Measurements from ENCODE around the gene LST1.
"Not testable (repeated sequence)": the region's sequence is repeated elsewhere in the genome, so short reads cannot be mapped to it uniquely, and the experiment has no call there.

LST1 gene

DNA sequence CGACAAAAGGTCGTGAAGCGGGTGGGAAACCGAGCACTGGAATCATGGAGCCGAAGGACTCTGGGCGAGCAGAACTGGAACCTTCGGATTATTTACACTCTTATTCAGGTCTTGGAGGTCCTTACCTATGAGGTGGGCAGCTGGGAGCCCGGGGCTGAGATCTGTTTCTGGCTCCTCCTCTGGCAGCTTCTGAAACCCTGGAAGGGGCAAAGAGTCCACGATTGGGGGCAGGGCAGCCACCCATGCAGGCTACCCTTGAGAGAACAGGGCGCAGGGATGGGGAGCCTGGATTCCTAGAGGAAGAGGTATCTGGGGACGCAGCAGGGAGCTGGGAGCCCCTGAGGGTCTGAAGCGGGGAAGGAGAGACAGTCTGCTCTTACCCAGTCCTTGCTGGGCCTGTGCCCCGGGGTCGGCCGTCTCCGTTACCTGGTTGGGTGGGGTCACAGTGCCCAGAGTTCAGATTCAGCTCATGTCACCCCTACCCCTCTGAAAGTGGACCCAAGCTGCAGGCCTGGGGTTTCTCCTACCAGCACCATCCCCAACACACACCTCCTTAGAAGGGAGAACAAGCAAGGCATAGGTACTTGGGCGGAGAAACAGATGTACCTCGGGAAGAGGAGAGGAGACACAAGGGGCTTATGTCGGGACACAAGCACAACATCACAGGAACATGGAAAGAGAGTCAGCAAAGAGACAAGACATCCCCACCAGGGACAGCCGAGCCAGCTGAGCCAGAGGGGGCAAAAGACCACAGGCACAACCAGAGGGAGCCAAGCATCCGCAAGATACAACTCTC lies 4.4 kb upstream of the LST1 start:
- DNase-seq = no peak

DNA sequence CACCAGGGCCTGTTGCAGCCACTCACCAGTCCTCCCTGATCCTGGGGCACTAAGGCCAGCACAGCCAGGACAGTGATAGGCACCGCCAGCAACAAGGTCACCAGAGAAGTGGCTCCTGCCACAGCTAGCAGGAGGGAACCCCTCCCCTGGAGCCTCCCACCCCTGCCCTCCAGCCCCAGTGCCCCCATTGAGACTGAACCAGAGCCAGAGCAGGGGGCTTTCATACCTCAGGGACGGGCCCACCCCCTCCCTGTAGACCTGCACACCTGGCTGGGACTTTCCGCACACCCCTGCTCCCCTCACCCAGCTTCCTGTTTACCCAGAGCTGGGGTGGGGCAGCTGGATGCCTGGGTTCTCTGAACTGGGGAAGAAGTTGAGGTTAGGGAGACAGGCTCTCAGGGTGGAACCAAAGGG lies 3.8 kb upstream of the LST1 start, which contains the start of gene LTB:
TSS of gene LTB (minus strand) at position 195 of the 414 bp plus-strand sequence. CDS start at position 188, 7 bp downstream.
- DNase-seq = peak; percentile 83

DNA sequence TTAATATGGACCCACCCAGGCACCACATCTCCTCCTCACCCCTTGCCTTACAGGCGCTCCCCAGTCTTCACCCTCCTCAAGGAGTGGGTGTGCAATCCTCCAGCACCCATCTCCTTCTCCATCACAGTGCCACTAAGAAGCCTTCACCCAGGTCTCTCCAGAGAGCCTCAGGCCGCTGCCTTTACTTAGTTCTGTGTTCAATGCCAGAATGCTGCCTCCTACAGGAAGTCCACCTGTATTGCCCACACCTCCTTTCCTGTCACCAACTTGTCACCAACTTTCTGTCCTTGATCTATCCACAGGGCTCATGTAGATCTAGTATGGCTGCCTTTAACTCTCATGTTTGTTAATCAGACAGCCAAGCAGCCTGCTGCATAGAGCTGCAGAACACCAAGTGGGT lies 586 bp upstream of the LST1 start:
- DNase-seq = peak; percentile 52

DNA sequence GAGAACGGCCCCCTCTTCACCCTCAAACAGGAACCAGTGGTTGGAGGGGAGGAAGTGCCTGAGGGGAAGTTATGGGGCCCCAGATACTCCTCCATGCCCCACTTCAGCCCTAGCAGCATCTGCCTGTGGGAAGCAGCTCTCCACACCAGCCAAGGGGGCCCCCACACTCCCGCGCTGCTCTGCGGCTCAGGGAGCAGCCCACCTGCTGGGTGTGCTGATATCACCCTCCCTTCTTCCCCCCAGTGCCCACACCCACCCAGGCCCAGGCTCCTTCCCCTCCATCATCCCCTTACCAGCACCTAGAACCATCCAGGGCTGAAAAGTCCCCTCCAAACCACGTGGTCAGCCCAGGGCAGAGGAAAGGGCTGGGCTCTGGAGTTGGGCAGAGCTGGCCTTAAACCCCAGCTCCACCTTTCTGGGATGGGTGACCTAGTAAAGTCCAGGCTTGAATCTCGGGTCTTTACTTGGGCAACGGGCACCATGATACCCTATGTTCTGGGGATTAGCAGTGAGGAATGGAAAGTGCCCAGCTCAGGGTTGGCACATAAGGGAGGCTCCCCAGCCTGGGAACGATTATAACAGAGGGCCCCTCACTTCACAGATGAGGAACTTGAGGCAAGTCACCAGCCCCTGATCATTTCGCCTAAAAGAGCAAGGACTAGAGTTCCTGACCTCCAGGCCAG lies 663 bp downstream of the LST1 start:
- peak; percentile 53 for DNase-seq

DNA sequence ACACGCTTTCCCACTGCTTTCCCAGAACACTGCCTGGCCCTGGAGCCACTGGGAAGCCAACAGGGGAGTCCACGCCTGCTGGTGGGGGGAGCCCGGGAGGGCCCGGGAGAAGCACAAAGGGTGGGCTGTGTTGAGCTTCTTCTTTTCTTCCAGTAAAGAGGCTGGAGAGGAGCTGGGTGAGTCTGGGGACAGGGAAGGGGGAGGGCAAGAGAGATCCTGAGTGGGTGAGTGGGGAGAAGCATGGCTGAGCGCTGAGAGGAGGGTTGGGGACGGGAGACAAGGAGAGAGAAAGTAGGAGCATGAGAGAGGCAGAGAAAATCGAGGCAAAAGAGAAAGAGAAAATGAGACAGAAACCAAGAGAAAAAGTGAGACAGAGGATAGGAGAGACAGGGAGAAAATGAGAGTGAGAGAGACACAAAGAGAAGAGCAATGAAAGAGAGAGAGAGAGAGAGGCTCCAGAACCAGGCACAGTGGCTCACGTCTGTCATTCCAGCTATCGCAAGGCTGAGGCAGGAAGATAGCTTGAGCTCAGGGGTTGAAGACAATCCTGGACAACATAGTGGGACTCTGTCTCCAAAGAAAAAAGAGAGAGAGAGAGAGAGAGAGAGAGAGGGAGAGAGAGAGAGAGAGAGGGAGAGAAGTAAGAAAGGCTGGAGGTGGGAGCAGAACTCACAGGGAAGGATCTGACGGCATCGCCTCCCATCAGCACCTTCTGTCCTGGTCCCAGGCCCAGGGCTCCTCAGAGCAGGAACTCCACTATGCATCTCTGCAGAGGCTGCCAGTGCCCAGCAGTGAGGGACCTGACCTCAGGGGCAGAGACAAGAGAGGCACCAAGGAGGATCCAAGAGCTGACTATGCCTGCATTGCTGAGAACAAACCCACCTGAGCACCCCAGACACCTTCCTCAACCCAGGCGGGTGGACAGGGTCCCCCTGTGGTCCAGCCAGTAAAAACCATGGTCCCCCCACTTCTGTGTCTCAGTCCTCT lies 2.0 kb downstream of the LST1 start:
- DNase-seq = no peak

DNA sequence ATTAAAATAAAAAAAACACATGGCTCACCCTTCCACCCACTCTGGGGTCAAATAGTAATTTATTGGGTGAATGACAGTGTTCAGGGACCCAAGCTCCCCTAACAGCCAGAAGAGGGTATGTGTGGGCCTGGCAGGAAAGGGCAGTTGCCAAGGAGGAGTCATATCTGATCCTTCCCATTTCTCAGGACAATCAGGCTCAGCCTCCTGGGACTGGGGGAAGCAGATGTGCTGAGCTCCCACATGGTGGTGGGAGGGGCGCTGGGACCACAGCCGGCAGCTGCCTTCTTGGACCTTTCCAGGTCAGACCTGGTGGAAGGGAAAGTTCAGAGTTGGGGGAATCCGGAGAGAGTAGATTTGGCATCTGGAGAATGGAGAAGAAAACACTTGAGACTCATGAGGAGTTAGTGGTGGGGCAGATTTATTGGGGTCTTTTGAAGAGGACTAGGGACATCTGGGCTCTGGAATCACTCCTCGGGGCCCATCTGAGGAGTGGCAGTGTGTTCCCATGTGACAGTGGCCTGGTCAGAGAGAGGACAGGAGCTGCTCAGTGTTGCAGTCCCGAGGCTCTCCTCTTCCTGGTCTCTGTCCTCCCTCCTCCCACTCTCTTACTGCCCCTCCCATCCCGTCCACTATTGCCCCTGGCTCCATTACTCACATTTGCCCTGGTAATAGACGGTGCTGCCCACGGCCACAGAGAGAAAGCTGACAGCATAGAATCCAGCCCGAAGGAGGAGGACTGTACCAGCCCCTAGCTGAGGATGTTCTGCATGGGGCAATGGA lies 3.0 kb downstream of the LST1 start:
- no peak for DNase-seq

DNA sequence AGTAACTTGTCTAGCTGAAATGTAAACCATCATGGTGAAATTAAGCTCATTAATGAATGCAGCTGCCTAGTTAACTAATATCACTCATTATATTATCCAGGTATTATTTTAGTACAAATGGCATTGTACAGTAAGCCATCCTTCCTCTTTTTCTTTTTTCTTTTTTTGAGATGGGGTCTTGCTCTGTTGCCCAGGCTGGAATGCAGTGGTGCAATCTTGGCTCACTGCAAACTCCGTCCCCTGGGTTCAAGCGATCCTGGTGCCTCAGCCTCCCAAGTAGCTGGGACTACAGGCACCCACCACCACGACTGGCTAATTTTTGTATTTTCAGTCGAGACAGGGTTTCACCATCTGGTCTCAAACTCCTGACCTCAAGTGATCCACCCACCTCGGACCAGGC lies 4.6 kb downstream of the LST1 start:
- not testable (repeated sequence) for DNase-seq

DNA sequence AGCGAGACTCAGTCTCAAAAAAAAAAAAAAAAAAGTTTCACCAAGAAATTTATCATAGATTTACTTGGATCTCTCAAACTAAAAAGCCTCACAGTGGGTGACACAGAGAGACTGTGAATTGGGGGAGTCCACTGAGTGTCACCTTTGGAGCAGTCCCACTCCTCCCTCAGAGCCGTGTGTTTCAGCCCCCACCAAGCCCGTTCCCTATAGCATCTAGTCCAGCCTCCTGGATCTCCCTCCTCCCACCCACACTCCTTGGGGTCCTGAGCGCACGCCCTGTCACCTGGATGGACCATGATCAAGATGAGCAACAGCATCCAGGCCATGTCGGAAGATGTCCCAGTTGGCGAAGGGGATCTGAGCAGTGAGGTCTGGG lies 6.3 kb downstream of the LST1 start:
- no peak for DNase-seq

DNA sequence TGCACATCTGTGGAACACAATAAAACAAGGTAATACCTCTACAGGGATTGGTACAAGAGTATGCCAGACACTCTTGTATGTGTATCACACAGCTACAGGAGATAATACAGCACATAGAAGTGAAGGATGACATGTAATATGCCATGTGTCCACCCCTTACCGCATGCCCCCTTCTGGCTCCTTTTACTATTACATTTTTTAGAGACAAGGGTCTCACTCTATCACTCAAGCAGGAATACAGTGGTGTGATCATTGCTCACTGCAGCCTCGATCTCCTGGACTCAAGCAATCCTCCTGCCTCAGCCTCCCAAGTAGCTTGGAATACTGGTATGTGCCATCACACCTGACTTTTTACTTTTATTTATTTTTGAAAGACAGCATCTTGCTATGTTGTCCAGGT lies 10.9 kb downstream of the LST1 start:
- DNase-seq = peak; percentile 47

DNA sequence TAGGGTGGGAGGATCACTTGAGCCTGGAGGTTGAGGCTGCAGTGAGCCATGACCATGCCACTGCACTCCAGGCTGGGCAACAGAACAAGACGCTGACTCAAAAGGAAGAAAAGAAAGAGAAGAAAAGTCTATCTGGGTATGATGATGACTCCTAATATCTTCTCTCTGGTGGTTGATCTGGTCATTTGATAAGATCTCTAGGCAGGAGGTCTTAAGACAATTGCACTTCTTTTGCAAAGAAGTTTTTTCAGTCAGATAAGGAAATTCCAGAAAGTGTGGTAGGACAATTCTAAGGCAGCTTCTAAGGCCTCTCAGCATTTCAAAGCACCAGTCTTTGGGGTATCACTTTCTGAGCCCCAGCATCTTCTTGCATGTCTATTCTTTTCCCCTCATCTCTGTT lies 21.2 kb downstream of the LST1 start:
- DNase-seq = no peak

DNA sequence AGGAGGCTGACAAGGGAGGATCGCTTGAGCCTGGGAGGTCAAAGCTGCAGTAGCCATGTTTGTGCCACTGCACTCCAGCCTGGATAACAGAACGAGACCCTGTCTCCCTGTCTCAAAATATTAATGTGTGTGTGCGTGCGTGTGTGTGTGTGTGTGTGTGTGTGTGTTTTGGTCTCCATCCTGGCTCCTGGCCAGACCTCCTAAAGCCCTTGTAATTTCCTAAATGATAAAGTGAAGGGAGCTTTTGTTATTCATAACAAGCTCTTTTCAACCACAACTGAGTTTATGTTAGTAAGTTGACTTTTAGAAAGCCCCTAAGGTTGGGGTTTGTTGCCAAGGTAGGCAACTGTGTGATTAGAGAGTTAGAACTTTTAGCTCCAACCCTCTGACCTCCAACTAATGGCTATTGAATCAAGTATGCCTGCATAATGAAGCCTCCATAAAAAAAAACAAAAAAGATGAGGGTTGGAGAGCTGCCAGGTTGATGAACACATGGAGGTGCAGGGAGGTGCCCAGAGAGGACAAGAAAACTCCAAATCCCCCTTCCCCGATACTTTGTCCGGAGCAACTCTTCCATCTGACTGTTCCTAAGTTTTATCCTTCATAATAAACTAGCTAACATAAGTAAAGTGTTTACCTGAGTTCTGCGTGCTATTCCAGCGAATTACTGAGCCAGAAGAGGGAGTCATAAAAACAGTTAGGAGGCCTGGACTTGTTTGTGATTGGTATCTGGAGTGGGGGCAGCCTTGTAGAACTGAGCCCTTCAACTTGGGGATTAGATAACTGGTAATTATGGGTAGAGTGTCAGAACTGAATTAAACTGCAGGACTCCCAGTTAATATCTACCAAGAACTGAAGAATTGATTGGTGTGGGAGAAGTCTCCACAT lies 23.7 kb downstream of the LST1 start:
- DNase-seq = no peak

DNA sequence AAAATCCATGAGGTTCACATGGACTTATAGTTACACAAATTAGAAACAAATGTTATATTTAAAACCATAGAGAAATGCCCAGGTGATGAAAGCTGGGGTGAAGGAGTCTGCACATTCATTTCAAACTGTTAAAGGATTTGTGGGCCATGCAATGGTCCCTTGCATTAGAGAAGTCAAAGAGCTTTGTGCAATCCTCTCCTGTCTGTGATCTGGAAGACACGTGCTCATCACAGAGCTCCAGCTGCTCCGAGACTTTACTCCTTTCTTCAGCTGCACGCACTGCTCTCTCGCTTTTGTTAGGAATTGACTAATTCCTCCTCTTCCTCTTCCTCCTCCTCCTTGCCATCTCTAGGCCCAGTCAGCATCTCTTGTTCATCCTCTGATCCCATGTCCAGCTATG lies 24.9 kb downstream of the LST1 start:
- no peak for DNase-seq

DNA sequence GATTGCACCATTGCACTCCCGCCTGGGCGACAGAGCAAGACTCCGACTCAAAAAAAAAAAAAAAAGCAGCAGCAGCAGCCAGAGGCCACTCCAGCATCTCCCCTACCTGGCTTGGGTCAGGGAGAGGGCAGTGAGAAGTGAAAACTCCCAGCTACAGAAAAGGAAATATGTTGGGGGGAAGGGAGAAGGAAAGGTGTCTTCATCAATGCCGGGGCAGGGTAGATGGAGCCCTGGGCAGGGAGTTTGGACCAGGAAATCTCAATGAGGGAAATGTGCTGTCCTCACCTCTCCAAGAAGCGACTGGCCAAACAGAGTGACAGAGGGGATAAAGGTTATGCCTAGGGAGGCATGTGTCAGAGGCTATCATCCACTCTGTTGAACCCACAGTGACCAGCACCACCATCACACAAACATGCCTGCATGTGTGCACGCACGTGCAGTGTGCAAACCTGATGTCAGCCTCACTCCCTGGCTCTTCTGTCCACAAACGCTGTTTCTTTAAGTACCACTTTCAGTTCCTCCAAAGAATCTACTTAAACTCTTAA lies 28.1 kb downstream of the LST1 start:
- peak; percentile 34 for DNase-seq

DNA sequence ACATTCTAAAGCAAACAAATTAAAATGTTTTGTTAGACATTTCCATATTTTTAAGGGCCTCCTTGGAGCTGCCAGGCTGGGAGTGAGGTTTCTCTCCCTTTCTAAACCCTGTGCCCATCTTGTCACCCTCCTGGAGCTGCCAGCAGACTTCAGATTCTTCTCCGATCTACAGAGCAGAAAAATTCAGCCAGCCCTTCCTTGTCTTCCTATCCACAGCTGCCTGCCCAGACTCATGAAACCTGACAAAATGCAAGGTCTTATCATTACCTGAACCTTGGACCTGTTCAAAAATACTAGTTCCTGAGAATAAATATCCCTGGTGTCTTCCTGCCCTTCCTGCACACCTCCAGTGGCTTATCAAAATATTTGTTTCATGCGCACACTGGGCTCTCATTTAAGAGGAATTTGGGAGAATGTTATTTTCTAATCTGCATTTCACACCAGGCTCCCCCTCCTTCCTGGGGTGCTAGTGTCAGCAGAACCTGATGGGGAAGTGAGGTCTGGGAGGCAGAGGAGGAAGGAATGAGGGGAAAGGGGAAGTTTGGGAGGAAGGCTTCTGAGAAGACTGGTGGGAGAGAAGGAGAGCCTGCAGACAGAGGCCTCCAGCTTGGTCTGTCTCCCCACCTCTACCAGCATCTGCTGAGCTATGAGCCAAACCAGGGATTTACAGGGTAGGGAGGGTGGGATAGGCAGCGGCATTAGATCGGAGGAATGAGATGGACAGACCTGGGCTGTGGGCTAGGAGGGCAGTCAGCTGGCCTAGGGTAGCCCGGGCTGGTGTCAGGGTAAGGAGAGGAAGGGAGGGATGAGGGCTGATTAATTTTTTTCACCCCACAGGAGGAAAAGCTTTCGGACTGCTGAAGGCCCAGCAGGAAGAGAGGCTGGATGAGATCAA lies 28.9 kb downstream of the LST1 start, which contains the start of gene AIF1:
TSS of gene AIF1 (plus strand) at position 551 of the 895 bp plus-strand sequence. CDS start at position 647, 96 bp downstream.
- DNase-seq = peak; percentile 27

DNA sequence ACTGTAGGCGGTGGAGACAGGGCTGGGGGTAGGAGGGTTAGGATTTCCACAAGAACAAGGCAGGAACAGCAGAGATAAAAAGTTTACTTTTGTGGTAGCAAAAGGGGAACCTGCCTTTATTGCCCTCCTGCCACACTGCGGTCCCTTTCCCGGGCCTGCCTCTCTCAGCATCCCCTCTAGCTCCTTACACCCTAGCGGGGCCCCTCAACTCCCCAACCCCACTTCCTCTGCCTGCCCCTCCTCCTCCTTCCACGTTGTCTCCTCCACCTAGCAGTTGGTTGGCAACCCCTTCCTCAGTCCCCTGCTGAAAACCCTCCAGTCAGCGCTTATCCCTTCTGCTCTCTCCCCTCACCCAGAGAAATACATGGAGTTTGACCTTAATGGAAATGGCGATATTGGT lies 29.7 kb downstream of the LST1 start:
- DNase-seq = peak; percentile 27

DNA sequence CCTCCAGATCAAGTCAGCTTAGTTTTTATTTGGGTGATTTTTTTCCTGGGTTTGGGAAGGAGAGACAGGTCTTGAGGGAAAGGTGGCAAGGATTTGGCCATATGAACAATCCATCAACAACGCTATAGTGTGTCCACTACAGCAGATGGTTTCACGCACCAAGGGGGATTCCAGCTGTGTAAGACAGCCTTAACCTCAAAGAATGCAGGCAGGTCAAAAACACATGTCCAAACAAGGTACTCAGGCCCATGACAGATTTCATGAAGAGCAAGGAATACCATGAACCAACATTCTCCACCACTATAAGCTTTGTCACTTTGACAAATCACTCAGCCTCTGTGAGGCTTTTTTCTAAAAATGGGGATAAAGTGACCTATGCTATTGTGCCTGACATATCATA lies 30.9 kb downstream of the LST1 start:
- no peak for DNase-seq

DNA sequence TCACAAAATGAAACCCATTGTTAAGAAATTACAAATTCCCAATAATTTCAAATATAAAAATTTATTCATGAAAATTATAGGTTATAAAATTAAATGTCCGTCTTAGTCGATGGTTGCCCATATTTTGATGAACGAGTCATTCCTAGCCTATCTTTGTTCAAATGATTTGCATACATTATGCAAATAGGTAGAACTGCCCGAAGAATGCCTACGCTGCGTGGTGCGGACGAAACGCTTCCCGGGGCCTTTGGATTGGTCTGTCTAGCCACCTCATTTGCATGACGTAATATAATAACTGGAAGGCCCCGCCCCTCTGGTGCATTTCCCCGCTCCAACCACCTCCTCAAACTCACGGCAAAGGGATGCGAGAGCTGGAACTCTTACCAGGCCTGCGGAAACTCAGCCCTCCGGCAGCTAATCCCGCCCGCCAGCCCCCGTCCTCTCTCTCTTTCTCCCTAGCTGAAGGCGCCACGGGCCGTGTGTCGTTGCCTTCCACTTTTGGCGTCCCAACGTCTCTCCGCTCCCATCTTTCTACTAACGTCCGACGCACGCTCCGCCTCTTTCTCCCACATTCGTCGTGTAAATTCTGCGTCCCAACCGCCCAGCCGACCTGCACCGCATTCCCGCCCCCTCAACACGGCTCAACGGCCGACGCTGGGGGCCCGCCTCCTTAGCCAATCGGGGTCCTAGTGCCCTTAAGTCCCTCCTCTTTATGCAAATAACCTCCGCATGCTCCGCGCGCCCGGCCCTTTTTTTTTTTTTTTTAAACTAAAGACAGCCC lies 33.9 kb downstream of the LST1 start:
- DNase-seq = peak; percentile 99

DNA sequence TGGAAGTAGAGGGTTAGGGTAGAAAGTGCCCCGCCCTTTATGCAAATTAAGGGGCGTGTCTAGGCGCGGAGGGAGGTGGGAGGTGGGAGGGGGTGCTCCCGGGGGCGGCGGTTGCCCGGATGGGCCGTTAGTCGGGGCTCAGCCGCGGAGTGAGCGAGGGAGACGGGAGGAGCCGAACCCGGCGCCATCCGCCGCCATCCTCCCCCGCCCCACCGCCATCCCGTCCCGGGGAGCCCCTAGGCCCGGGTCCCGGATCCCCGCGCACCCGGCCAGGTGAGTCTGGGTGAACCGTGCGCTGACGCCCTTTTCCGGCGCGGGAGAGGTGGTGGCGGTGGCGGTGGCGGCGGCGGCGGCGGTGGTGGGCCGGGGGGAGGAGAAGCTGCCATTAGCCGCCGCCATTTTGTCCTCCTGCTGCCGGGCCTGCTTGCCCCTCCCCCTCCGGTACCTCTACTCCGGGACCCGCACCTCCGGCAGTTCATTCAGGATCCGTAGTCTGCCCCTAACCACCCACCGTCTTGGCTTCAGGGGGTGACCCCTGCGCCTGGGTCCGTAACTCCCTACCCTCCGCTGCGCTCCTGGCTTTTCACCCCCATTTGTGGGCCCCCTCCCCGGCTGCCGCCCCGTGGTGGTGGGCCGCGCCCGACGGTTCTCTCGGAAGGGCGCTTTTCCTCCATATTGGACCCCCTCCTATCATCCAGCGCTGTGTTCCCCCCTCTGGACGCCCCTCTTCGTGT lies 34.7 kb downstream of the LST1 start, which contains the start of gene PRRC2A:
TSS of gene PRRC2A (plus strand) at position 130 of the 734 bp plus-strand sequence. CDS start 2,075 bp downstream, outside the sequence.
- no peak for DNase-seq
